PC-3 (cell line): ENCODE measurements around the gene PKP3.

Source experiments
- CTCF ChIP-seq: fragments of 300-600 bp; sonication (generic); conservative IDR thresholded peaks from 2 replicates; pipeline ENCODE4 v1.5.1; 2017; ENCODE audit warnings: antibody characterized with exemption, low read depth, mild to moderate bottlenecking, low read length
- EZH2 ChIP-seq: fragments of 300-600 bp; sonication (generic); IDR thresholded peaks from one replicate; pipeline ENCODE4 v1.6.1; 2017; ENCODE audit warnings: antibody characterized with exemption, mild to moderate bottlenecking, low read length; ENCODE audit not compliant: unreplicated experiment

- TF ChIP-seq CTCF (no peak), EZH2 (no peak)
Observed at GRCh38 chr11:425301-425700, 31.3 kb downstream of the PKP3 start.
